GM23248 (cell line): ENCODE measurements around the gene MB21D2. TPM values are rescaled to one million over a fixed set of nuclear protein-coding genes. Genes with fewer than 3 reads are reported as not detected.

Experiments used
- DNase-seq: peaks from one replicate; pipeline ENCODE4 v3.0.0-alpha.2; 2015
- H2AFZ ChIP-seq: fragments of 200-600 bp; sonication (generic); 2 replicates; pipeline ENCODE4 v1.6.1; 2016; ENCODE audit warnings: antibody characterized with exemption
- H3F3A ChIP-seq: fragments of 200-600 bp; sonication (generic); 2 replicates; pipeline ENCODE4 v1.6.1; 2016; ENCODE audit warnings: mild to moderate bottlenecking, antibody characterized with exemption, mixed run types; ENCODE audit not compliant: insufficient read depth
- H3K27ac ChIP-seq: fragments of 200-600 bp; sonication (generic); 2 replicates; pipeline ENCODE4 v1.5.1; 2016; ENCODE audit warnings: mild to moderate bottlenecking
- H3K27me3 ChIP-seq: fragments of 200-600 bp; sonication (generic); replicated peaks from 2 replicates; pipeline ENCODE4 v1.6.1; 2016; ENCODE audit warnings: mild to moderate bottlenecking; ENCODE audit not compliant: insufficient read depth
- H3K36me3 ChIP-seq: fragments of 200-600 bp; sonication (generic); 2 replicates; pipeline ENCODE4 v1.6.1; 2016; ENCODE audit warnings: low read depth, mild to moderate bottlenecking
- H3K4me1 ChIP-seq: fragments of 200-600 bp; sonication (generic); 2 replicates; pipeline ENCODE4 v1.6.1; 2016; ENCODE audit warnings: mild to moderate bottlenecking; ENCODE audit not compliant: insufficient read depth
- H3K4me2 ChIP-seq: fragments of 200-600 bp; sonication (generic); one replicate; pipeline ENCODE4 v1.6.1; 2016; ENCODE audit warnings: mild to moderate bottlenecking; ENCODE audit not compliant: unreplicated experiment
- H3K4me3 ChIP-seq: fragments of 200-600 bp; sonication (generic); 2 replicates; pipeline ENCODE4 v1.5.1; 2016; ENCODE audit warnings: mild to moderate bottlenecking
- H3K79me2 ChIP-seq: fragments of 200-600 bp; sonication (generic); 2 replicates; pipeline ENCODE4 v1.6.1; 2016; ENCODE audit warnings: mild to moderate bottlenecking; ENCODE audit not compliant: insufficient read depth
- H3K9ac ChIP-seq: fragments of 200-600 bp; sonication (generic); 2 replicates; pipeline ENCODE4 v1.6.1; 2016; ENCODE audit warnings: mild to moderate bottlenecking
- H3K9me2 ChIP-seq: fragments of 200-600 bp; sonication (generic); 2 replicates; pipeline ENCODE4 v1.6.1; 2016; ENCODE audit warnings: mixed run types, mild to moderate bottlenecking, moderate library complexity; ENCODE audit not compliant: insufficient read depth
- H3K9me3 ChIP-seq: fragments of 200-600 bp; sonication (generic); one replicate; pipeline ENCODE4 v1.6.1; 2017; ENCODE audit warnings: low read depth
- H4K20me1 ChIP-seq: fragments of 200-600 bp; sonication (generic); 2 replicates; pipeline ENCODE4 v1.6.0; 2016; ENCODE audit not compliant: insufficient read depth
- EZH2 ChIP-seq: fragments of 200-600 bp; sonication (generic); IDR thresholded peaks from 2 replicates; pipeline ENCODE4 v1.6.1; 2018; ENCODE audit warnings: antibody characterized with exemption, mild to moderate bottlenecking; ENCODE audit not compliant: insufficient read depth, poor library complexity, severe bottlenecking
- EZH2phosphoT487 ChIP-seq: fragments of 200-600 bp; sonication (generic); IDR thresholded peaks from 2 replicates; pipeline ENCODE4 v1.6.1; 2018; ENCODE audit warnings: antibody characterized with exemption, moderate library complexity, mild to moderate bottlenecking, low read depth; ENCODE audit not compliant: insufficient read depth
- WGBS, 2 experiments: methylation state at CpG; one replicate each; pipeline ENCODE4 v1.1.6; 2015 to 2017; ENCODE audit warnings: low lambda C conversion rate in 2 of 2, low coverage in 1 of 2; ENCODE audit errors: missing lambda C conversion rate in 2 of 2; 5-methylcytosine and 5-hydroxymethylcytosine counted together
- in situ Hi-C: fragments of 300-500 bp; cut with MboI; formaldehyde crosslinking; loops from 2 replicates; pipeline ENCODE4 v1.15.0; 2020
- polyA plus RNA-seq: library from polyadenylated mRNA; unstranded; fragments of >200 nt; fragmentation: Nextera tagmentation; extraction: Ambion mirVana; gene quantifications from 2 replicates; pipeline ENCODE4 v1.2.1, GENCODE V29; 2016
- total RNA-seq: library from RNA; depleted of rRNA; stranded (reverse); fragments of >200 nt; shearing (Covaris generic); gene quantifications from 2 replicates; pipeline ENCODE4 v1.2.3, GENCODE V29; 2014

MB21D2 gene
- total and polyA plus RNA-seq, 2 experiments from 2014 or later, result 10.9 to 26.4 TPM

DNA sequence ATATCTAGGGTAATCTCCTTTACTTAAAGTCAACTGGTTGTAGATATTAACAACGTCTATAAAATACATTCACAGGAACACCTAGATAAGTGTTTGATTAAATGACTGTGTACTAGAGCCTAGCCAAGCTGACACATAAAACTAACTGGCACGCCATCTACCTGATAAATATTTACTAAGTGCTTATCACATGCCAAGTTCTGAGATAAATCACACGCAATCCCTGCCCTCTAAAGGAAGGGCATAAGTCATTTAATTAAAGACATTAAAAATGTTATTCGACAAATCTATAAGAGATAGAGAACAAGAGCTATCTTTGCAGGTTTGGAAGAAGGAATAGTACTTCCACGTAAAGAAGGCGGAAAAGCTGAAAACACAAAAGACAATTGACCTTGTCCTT lies 11.1 kb upstream of the MB21D2 start:
- 89 to 90% methylated on average over 6 of the region's 6 CpGs for WGBS, 2 experiments
- H2AFZ ChIP-seq, result 0 out of 2 replicates have a peak overlapping the region, but pooled peaks have one; percentile 3
- H3K27me3 ChIP-seq, result no peaks in the 10 kb centered on the region
- H3K4me1 ChIP-seq, result peaks cover 8% of the 10 kb centered on the region; the same call in 1 of the 2 replicates
- no peaks in the 10 kb centered on the region for H3K36me3 ChIP-seq
- no peaks in the 10 kb centered on the region for H3K79me2 ChIP-seq
- no peaks in the 10 kb centered on the region for H4K20me1 ChIP-seq
- H3K9me2 ChIP-seq, result no peaks in the 10 kb centered on the region
- H3K4me2 ChIP-seq, result no peak overlapping the region
- DNase-seq, result no peak
- H3K9ac ChIP-seq, result no peak overlapping the region
- in situ Hi-C loops, result no loop called here
- H3F3A ChIP-seq, result peaks cover 6% of the 10 kb centered on the region; the same call in 1 of the 2 replicates
- H3K4me3 ChIP-seq, result no peak overlapping the region
- TF ChIP-seq EZH2phosphoT487, result no peak
- TF ChIP-seq EZH2, result no peak
- H3K27ac ChIP-seq, result no peak overlapping the region
- no peaks in the 10 kb centered on the region for H3K9me3 ChIP-seq

- Histone ChIP-seq H3K9ac (no peak overlapping the region), H4K20me1 (no peaks in the 10 kb centered on the region), H2AFZ (no peak overlapping the region), H3K4me2 (no peak overlapping the region), H3F3A (peaks cover 6% of the 10 kb centered on the region; the same call in 1 of the 2 replicates), H3K27me3 (no peaks in the 10 kb centered on the region), H3K36me3 (no peaks in the 10 kb centered on the region), H3K79me2 (no peaks in the 10 kb centered on the region), H3K9me3 (no peaks in the 10 kb centered on the region), H3K27ac (no peak overlapping the region), H3K4me3 (no peak overlapping the region), H3K4me1 (peaks cover 8% of the 10 kb centered on the region; the same call in 1 of the 2 replicates), H3K9me2 (no peaks in the 10 kb centered on the region)
- TF ChIP-seq EZH2, result no peak
- no peak for TF ChIP-seq EZH2phosphoT487
- DNase-seq, result no peak
- in situ Hi-C loops, result no loop called here
Measured at GRCh38 chr3:192928016-192928415, 10.4 kb upstream of the MB21D2 start.

DNA sequence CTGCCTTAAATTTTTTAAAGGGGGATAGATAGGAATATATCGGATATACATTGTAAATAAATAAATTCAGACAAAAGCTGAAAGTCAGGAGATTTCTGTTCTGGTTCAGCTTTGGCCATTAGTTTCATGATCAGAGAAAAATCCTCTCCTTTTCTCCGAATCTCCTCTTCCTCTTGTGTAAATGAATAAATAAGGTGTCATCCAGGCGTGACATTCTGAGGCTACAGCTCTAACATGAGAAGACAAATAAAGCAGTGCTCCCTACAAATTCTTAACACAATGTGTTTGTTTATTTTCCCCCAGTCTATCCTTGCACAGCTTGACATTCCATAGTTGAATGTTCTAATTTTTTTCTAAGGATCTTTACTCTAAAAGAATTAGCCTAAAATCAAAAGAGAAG lies 9.4 kb upstream of the MB21D2 start:
- Histone ChIP-seq H3K9me2 (no peaks in the 10 kb centered on the region), H3K36me3 (no peaks in the 10 kb centered on the region), H3K4me2 (no peak overlapping the region), H3K9ac (no peak overlapping the region), H3K27ac (no peak overlapping the region), H3K4me3 (no peak overlapping the region), H3K79me2 (no peaks in the 10 kb centered on the region), H3K4me1 (peaks cover 8% of the 10 kb centered on the region; the same call in 1 of the 2 replicates), H4K20me1 (no peaks in the 10 kb centered on the region), H3F3A (peaks cover 6% of the 10 kb centered on the region; the same call in 1 of the 2 replicates), H3K27me3 (no peaks in the 10 kb centered on the region), H3K9me3 (no peaks in the 10 kb centered on the region), H2AFZ (no peak overlapping the region)
- in situ Hi-C loops, result no loop called here
- no peak for DNase-seq
- 91 to 94% methylated on average over 3 of the region's 3 CpGs for WGBS, 2 experiments
- no peak for TF ChIP-seq EZH2
- no peak for TF ChIP-seq EZH2phosphoT487

DNA sequence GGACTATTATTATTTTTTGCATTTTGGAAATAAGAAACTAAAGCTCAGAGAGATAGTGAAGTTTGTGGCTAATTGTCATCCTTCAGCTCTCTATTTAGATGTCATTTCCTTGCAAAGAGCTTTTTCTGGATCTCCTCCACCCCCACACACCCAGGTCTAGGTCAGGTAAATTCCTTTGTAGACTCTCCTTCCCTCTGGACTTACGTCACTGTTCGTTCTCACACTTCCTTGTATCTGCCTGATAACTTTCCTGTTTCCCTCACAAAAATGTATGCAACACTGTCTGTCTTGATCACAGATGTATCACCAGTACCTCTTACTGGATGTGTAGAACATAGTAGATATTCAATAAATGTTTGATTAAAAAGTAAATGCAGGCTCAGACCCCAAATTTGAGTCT lies 6.1 kb upstream of the MB21D2 start:
- Histone ChIP-seq H3F3A (peaks cover 3% of the 10 kb centered on the region; the same call in 1 of the 2 replicates), H3K79me2 (no peaks in the 10 kb centered on the region), H3K4me2 (no peak overlapping the region), H2AFZ (no peak overlapping the region), H4K20me1 (no peaks in the 10 kb centered on the region), H3K36me3 (no peaks in the 10 kb centered on the region), H3K4me3 (no peak overlapping the region), H3K4me1 (no peaks in the 10 kb centered on the region), H3K9ac (no peak overlapping the region), H3K27me3 (no peaks in the 10 kb centered on the region), H3K9me2 (no peaks in the 10 kb centered on the region), H3K27ac (no peak overlapping the region), H3K9me3 (no peaks in the 10 kb centered on the region)
- in situ Hi-C loops, result no loop called here
- no peak for DNase-seq
- no peak for TF ChIP-seq EZH2phosphoT487
- TF ChIP-seq EZH2, result no peak
- 98% methylated on average over 2 of the region's 2 CpGs for WGBS, 2 experiments

GRCh38 chr3:192921793-192922192 lies 4.1 kb upstream of the MB21D2 start:
- Histone ChIP-seq H3K27ac (no peak overlapping the region), H2AFZ (no peak overlapping the region)
- in situ Hi-C loops, result no loop called here

More at GRCh38 chr3:192921793-192922192, 4.1 kb upstream of the MB21D2 start:
- Histone ChIP-seq H3K27me3 (no peaks in the 10 kb centered on the region), H3K4me3 (no peak overlapping the region), H3K79me2 (peaks cover 3% of the 10 kb centered on the region), H3K9ac (no peak overlapping the region), H3K9me3 (no peaks in the 10 kb centered on the region), H3K4me1 (no peaks in the 10 kb centered on the region), H3K4me2 (no peak overlapping the region), H3F3A (peaks cover 7% of the 10 kb centered on the region; the same call in 1 of the 2 replicates), H3K9me2 (no peaks in the 10 kb centered on the region), H4K20me1 (no peaks in the 10 kb centered on the region), H3K36me3 (no peaks in the 10 kb centered on the region)
- no peak for TF ChIP-seq EZH2
- no peak for TF ChIP-seq EZH2phosphoT487
- no peak for DNase-seq
